Measurements from ENCODE around the gene TMEM212. TPM values are rescaled to one million over a fixed set of nuclear protein-coding genes. Genes with fewer than 3 reads are reported as not detected.
"Not testable (repeated sequence)": the region's sequence is repeated elsewhere in the genome, so short reads cannot be mapped to it uniquely, and the experiment has no call there.

The TMEM212 gene
- total RNA-seq, 1 donor from 2014 or later: not detected

GRCh38 chr3:171809611-171809860 is 33.6 kb upstream of the TMEM212 start:
- Mint-ChIP-seq H3K9me3 (no peaks in the 10 kb centered on the region), H3K4me1 (peaks cover 18% of the 10 kb centered on the region), H3K27me3 (peaks cover 50% of the 10 kb centered on the region), H3K27ac (no peak overlapping the region), H3K4me3 (peak overlapping the region; percentile 86), H3K36me3 (ENCODE audit: low read depth) (no peaks in the 10 kb centered on the region)
- no peak for DNase-seq
- intact Hi-C loops (cut with micrococcal nuclease): no loop called here

GRCh38 chr3:171809861-171810628 is 33.1 kb upstream of the TMEM212 start, which contains the start of gene PLD1:
PLD1 (minus strand) TSS chr3:171810483; CDS start chr3:171738051, 72,432 bp downstream.
- peaks cover 18% of the 10 kb centered on the region for H3K4me1 Mint-ChIP-seq
- H3K27me3 Mint-ChIP-seq: peaks cover 46% of the 10 kb centered on the region
- H3K9me3 Mint-ChIP-seq: no peaks in the 10 kb centered on the region
- H3K27ac Mint-ChIP-seq: no peak within 1 kb of the TSS
- peak within 1 kb of the TSS; percentile 86 for H3K4me3 Mint-ChIP-seq
- peak; percentile 84 for DNase-seq
- intact Hi-C loops (cut with micrococcal nuclease): no loop called here
- H3K36me3 Mint-ChIP-seq (ENCODE audit: low read depth): no peaks in the 10 kb centered on the region

- no peaks in the 10 kb centered on the region for H3K36me3 Mint-ChIP-seq (ENCODE audit: low read depth)
- H3K9me3 Mint-ChIP-seq: no peaks in the 10 kb centered on the region
- H3K27ac Mint-ChIP-seq: no peak overlapping the region
- DNase-seq: no peak
- peak overlapping the region; percentile 86 for H3K4me3 Mint-ChIP-seq
- peaks cover 18% of the 10 kb centered on the region for H3K4me1 Mint-ChIP-seq
- peaks cover 45% of the 10 kb centered on the region for H3K27me3 Mint-ChIP-seq
- intact Hi-C loops (cut with micrococcal nuclease): no loop called here
Observed at GRCh38 chr3:171810629-171811294, 32.4 kb upstream of the TMEM212 start.

- Mint-ChIP-seq H3K4me1 (peaks cover 18% of the 10 kb centered on the region), H3K4me3 (peak overlapping the region; percentile 4), H3K36me3 (ENCODE audit: low read depth) (no peaks in the 10 kb centered on the region), H3K27ac (no peak overlapping the region), H3K27me3 (peaks cover 49% of the 10 kb centered on the region), H3K9me3 (no peaks in the 10 kb centered on the region)
- intact Hi-C loops (cut with micrococcal nuclease): no loop called here
- DNase-seq: no peak
Observed at GRCh38 chr3:171811295-171811912, 31.7 kb upstream of the TMEM212 start.

- Mint-ChIP-seq H3K4me3 (no peak overlapping the region), H3K27me3 (peaks cover 50% of the 10 kb centered on the region), H3K4me1 (peaks cover 18% of the 10 kb centered on the region), H3K9me3 (no peaks in the 10 kb centered on the region), H3K27ac (no peak overlapping the region), H3K36me3 (ENCODE audit: low read depth) (no peaks in the 10 kb centered on the region)
- intact Hi-C loops (cut with micrococcal nuclease): no loop called here
- no peak for DNase-seq
Observed at GRCh38 chr3:171811913-171812335, 31.2 kb upstream of the TMEM212 start.

- peaks cover 45% of the 10 kb centered on the region for H3K27me3 Mint-ChIP-seq
Observed at GRCh38 chr3:171812811-171813210, 30.3 kb upstream of the TMEM212 start.

GRCh38 chr3:171813278-171813896 is 29.8 kb upstream of the TMEM212 start:
- Mint-ChIP-seq H3K27ac (no peak overlapping the region), H3K36me3 (ENCODE audit: low read depth) (no peaks in the 10 kb centered on the region), H3K4me3 (no peak overlapping the region), H3K9me3 (no peaks in the 10 kb centered on the region), H3K27me3 (peaks cover 45% of the 10 kb centered on the region), H3K4me1 (peaks cover 18% of the 10 kb centered on the region)
- intact Hi-C loops (cut with micrococcal nuclease): no loop called here
- DNase-seq: no peak

More at GRCh38 chr3:171812811-171813210, 30.3 kb upstream of the TMEM212 start:
- H3K4me3 Mint-ChIP-seq: no peak overlapping the region
- H3K4me1 Mint-ChIP-seq: peaks cover 18% of the 10 kb centered on the region
- no peak overlapping the region for H3K27ac Mint-ChIP-seq
- H3K36me3 Mint-ChIP-seq (ENCODE audit: low read depth): no peaks in the 10 kb centered on the region
- no peak for DNase-seq
- H3K9me3 Mint-ChIP-seq: no peaks in the 10 kb centered on the region
- intact Hi-C loops (cut with micrococcal nuclease): no loop called here

GRCh38 chr3:171813897-171814460 is 29.2 kb upstream of the TMEM212 start:
- Mint-ChIP-seq H3K4me1 (peaks cover 18% of the 10 kb centered on the region), H3K27ac (peak overlapping the region; percentile 64), H3K36me3 (ENCODE audit: low read depth) (no peaks in the 10 kb centered on the region), H3K27me3 (peaks cover 44% of the 10 kb centered on the region), H3K9me3 (no peaks in the 10 kb centered on the region), H3K4me3 (no peak overlapping the region)
- intact Hi-C loops (cut with micrococcal nuclease): loop anchor here (2.0 kb wide), 1 partner anchor 33 kb away; no protein-coding TSS in a partner anchor
- peak; percentile 59 for DNase-seq

GRCh38 chr3:171814662-171815061 is 28.5 kb upstream of the TMEM212 start:
- Mint-ChIP-seq H3K27me3 (peaks cover 37% of the 10 kb centered on the region), H3K4me1 (peaks cover 14% of the 10 kb centered on the region)
- intact Hi-C loops (cut with micrococcal nuclease): loop anchor here (2.0 kb wide), 1 partner anchor 32 kb away; no protein-coding TSS in a partner anchor
- H3K9me3 Mint-ChIP-seq; H3K27ac Mint-ChIP-seq; H3K36me3 Mint-ChIP-seq (ENCODE audit: low read depth); DNase-seq; H3K4me3 Mint-ChIP-seq: not testable (repeated sequence)

GRCh38 chr3:171815973-171816595 is 27.1 kb upstream of the TMEM212 start:
- Mint-ChIP-seq H3K36me3 (ENCODE audit: low read depth) (no peaks in the 10 kb centered on the region), H3K4me1 (peaks cover 10% of the 10 kb centered on the region), H3K27ac (no peak overlapping the region), H3K4me3 (no peak overlapping the region), H3K27me3 (peaks cover 34% of the 10 kb centered on the region), H3K9me3 (no peaks in the 10 kb centered on the region)
- no peak for DNase-seq
- intact Hi-C loops (cut with micrococcal nuclease): loop anchor here (2.0 kb wide), 1 partner anchor 31 kb away; no protein-coding TSS in a partner anchor

GRCh38 chr3:171817074-171817800 is 25.9 kb upstream of the TMEM212 start:
- H3K27ac Mint-ChIP-seq: no peak overlapping the region
- H3K9me3 Mint-ChIP-seq: no peaks in the 10 kb centered on the region
- intact Hi-C loops (cut with micrococcal nuclease): no loop called here

GRCh38 chr3:171821044-171821443 is 22.1 kb upstream of the TMEM212 start:
- H3K36me3 Mint-ChIP-seq (ENCODE audit: low read depth): no peaks in the 10 kb centered on the region
- DNase-seq: no peak
- intact Hi-C loops (cut with micrococcal nuclease): no loop called here

More at GRCh38 chr3:171817074-171817800, 25.9 kb upstream of the TMEM212 start:
- no peaks in the 10 kb centered on the region for H3K36me3 Mint-ChIP-seq (ENCODE audit: low read depth)
- H3K4me3 Mint-ChIP-seq: no peak overlapping the region
- H3K4me1 Mint-ChIP-seq: peaks cover 17% of the 10 kb centered on the region
- DNase-seq: no peak
- H3K27me3 Mint-ChIP-seq: peaks cover 25% of the 10 kb centered on the region

More at GRCh38 chr3:171821044-171821443, 22.1 kb upstream of the TMEM212 start:
- no peak overlapping the region for H3K4me3 Mint-ChIP-seq
- peaks cover 23% of the 10 kb centered on the region for H3K27me3 Mint-ChIP-seq
- H3K4me1 Mint-ChIP-seq: peaks cover 9% of the 10 kb centered on the region
- H3K9me3 Mint-ChIP-seq: no peaks in the 10 kb centered on the region
- H3K27ac Mint-ChIP-seq: no peak overlapping the region

Measured in activated CD4-positive, alpha-beta T cell treated with anti-CD3 and anti-CD28 coated beads, Interleukin-2, amount 10 ng/mL, durations not matched to agents 24 days and 14 days (primary cell).